Heart left ventricle (tissue), 16 donors: ENCODE data around the gene SEC61B. TPM values are rescaled to one million over a fixed set of nuclear protein-coding genes. Genes with fewer than 3 reads are reported as not detected.

Experiments used
- ATAC-seq, 4 donors: fragments of 200-7000 bp; cut with Tn5 transposase; one replicate each; pipeline ENCODE4 v1.9.1; 2020 to 2022; ENCODE audit warnings: moderate library complexity in 4 of 4, mild to moderate bottlenecking in 3 of 4, moderate number of reproducible peaks in 1 of 4
- DNase-seq, 5 donors: peaks; one replicate each; pipeline ENCODE4 v3.0.0-alpha.2; 2020
- H3K27ac ChIP-seq, 12 donors: fragments of 200-600 bp; sonication (generic) in 4 of 12; one replicate each; pipeline versions ENCODE4 v1.5.0 to v1.8.0; 2016 to 2022; ENCODE audit warnings: mild to moderate bottlenecking in 2 of 12
- H3K27me3 ChIP-seq, 9 donors: fragments of 200-600 bp; sonication (generic) in 2 of 9; one replicate each; pipeline versions ENCODE4 v1.5.1 to v1.8.0; 2016 to 2022; ENCODE audit warnings: mild to moderate bottlenecking in 3 of 9
- H3K36me3 ChIP-seq, 9 donors: fragments of 200-600 bp; sonication (generic) in 2 of 9; one replicate each; pipeline versions ENCODE4 v1.5.0 to v1.8.0; 2018 to 2022; ENCODE audit warnings: mild to moderate bottlenecking in 2 of 9
- H3K4me1 ChIP-seq, 12 donors: fragments of 200-600 bp; sonication (generic) in 4 of 12; one replicate each; pipeline versions ENCODE4 v1.5.0 to v1.8.0; 2016 to 2022; ENCODE audit warnings: mild to moderate bottlenecking in 3 of 12
- H3K4me3 ChIP-seq, 12 donors: fragments of 200-600 bp; sonication (generic) in 4 of 12; one replicate each; pipeline versions ENCODE4 v1.5.0 to v1.8.0; 2017 to 2022; ENCODE audit warnings: mild to moderate bottlenecking in 9 of 12, moderate library complexity in 4 of 12
- H3K9me3 ChIP-seq, 12 donors: fragments of 200-600 bp; sonication (generic) in 4 of 12; one replicate each; pipeline versions ENCODE4 v1.5.0 to v1.8.0; 2016 to 2022; ENCODE audit warnings: mild to moderate bottlenecking in 1 of 12
- POLR2A ChIP-seq, 2 donors: fragments of 450-650 bp; IDR thresholded peaks; one replicate each; pipeline ENCODE4 v1.6.1; 2017; ENCODE audit warnings: antibody characterized with exemption in 2 of 2, mild to moderate bottlenecking in 2 of 2, moderate library complexity in 2 of 2
- WGBS, 4 donors: extraction: QIAGEN DNeasy Blood & Tissue Kit in 2 of 4; methylation state at CpG; one replicate each; pipeline versions ENCODE4 v1.1.5 to v1.1.7; 2013 to 2018; 5-methylcytosine and 5-hydroxymethylcytosine counted together
- intact Hi-C, 10 donors: fragments of 100-400 bp; cut with DNase I; formaldehyde crosslinking; loops; one replicate each; pipeline versions ENCODE4 v1.11.1 to v1.14.2; 2022
- polyA plus RNA-seq, 2 donors: library from polyadenylated mRNA; stranded (reverse); fragments of 200-250 nt; gene quantifications; one replicate each; pipeline ENCODE4 v1.2.3, GENCODE V29; 2013
- total RNA-seq, 9 donors: library from RNA; depleted of rRNA in 2 of 9; stranded (reverse); fragments of >200 nt in 2 of 9; fragmentation: NEBNext Ultra II Directional in 3 of 9; extraction: Animal tissue kit (Norgen Biotek cat#: 25700) in 3 of 9; gene quantifications; one replicate each; pipeline versions ENCODE4 v1.1.0 to v1.2.4, GENCODE V29; 2016 to 2023
- TF ChIP-seq, protein P1 (sequence below), 12 donors: fragments of 200-600 bp; sonication (generic) in 4 of 12; IDR thresholded peaks; one replicate each; pipeline versions ENCODE4 v1.5.0 to v1.8.0; 2018 to 2022; ENCODE audit warnings: antibody characterized with exemption in 12 of 12, mild to moderate bottlenecking in 5 of 12
- donor health status: ischemic (EF 13 %, LVEDD 7.1; RV severe dilation, severe dysfunction).
- donor health status: healthy with polysubstance abuse.
- donor health status: DM: no; HTN: yes; CAD: no.
- donor health status: DM: no; HTN: no; CAD: no.
- donor health status: ischemic (EF 25% LVEDD 6.9; RV normal size, moderate dysfunction).
- donor health status: ischemic (EF 25% LVEDD 5.7; RV mildly dilated, moderate dysfunction).
- donor health status: healthy.
- donor health status: DM: yes; HTN: yes; CAD: no.
- donor health status: ischemic (EF 35%, LVEDD 5.7; RV mildly dilated, moderate dysfunction).
- donor health status: nonischemic (EF 11% LVEDD 7.7; RV severe dilation, severe dysfunction).
- donor health status: DM: yes; HTN: yes; CAD: no.
- donor health status: PGD.
- donor health status: ischemic (EF 29% LVEDD 5.4; RV normal size, mild dysfunction).
- donor health status: nonischemic (EF 23%, LVEDD 6.1; RV moderate dilation, normal function).

The SEC61B gene
- total and polyA plus RNA-seq, 11 donors, result 29.9 to 165 (median 40.6) TPM

DNA sequence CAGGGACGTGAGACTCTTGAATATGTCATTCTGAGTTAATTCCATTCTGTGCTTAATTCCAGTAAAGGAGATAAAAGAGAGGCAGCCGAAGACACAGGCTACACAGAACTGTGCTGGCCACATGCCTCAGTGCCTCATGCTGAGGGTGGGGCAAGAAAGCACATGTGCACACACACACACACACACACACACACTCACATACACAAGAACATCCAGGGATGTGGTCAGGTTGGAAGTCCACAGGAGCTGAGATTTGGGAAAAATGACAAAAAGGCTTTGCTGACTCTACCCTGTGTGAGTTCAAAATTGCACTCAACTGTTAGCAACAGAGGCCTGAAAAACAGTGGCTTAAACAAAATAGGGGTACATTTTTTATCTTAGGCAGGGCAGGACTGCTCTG is 40.9 kb upstream of the SEC61B start:
- DNase-seq (no peak), ATAC-seq (no peak)
- Histone ChIP-seq H3K9me3 (no peaks in the 10 kb centered on the region), H3K27me3 (no peaks in the 10 kb centered on the region), H3K36me3 (no peaks in the 10 kb centered on the region), H3K4me1 (peaks cover 0 to 14% (median 6%) of the 10 kb centered on the region in 12 donors), H3K27ac (no peak overlapping the region), H3K4me3 (no peak overlapping the region)
- no peak for TF ChIP-seq POLR2A (IDR thresholded peaks at IDR 0.05)
- TF ChIP-seq, protein P1, sequence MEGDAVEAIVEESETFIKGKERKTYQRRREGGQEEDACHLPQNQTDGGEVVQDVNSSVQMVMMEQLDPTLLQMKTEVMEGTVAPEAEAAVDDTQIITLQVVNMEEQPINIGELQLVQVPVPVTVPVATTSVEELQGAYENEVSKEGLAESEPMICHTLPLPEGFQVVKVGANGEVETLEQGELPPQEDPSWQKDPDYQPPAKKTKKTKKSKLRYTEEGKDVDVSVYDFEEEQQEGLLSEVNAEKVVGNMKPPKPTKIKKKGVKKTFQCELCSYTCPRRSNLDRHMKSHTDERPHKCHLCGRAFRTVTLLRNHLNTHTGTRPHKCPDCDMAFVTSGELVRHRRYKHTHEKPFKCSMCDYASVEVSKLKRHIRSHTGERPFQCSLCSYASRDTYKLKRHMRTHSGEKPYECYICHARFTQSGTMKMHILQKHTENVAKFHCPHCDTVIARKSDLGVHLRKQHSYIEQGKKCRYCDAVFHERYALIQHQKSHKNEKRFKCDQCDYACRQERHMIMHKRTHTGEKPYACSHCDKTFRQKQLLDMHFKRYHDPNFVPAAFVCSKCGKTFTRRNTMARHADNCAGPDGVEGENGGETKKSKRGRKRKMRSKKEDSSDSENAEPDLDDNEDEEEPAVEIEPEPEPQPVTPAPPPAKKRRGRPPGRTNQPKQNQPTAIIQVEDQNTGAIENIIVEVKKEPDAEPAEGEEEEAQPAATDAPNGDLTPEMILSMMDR (IDR thresholded peaks at IDR 0.05), result no peak
- intact Hi-C loops, result loop anchor here in 8 of 10 donors (5.0 to 10.0 kb wide), 9 partner anchors 84 to 1414 kb away; no protein-coding TSS in a partner anchor
- WGBS, 4 donors, result 56 to 86% (median 64%) methylated on average over 2 of the region's 2 CpGs

DNA sequence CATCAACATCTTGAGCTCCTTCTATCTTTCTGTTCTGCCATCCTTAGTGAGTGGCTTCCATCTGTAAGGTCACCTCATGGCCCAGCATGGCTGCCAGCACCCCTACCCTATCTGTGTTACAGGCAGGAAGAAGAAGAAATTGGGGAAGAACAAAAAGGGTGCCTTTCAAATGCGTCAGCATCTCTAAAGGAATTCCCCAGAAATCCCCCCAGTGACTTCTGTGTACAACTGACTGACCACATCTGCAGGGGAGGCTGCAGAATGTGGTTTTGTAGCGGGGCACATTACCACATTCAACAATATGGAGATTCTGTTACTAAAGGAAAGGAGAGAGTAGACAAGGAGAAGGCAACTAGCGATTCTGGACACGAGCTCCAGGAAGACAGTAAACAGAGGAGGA is 40.5 kb upstream of the SEC61B start:
- Histone ChIP-seq H3K9me3 (no peaks in the 10 kb centered on the region), H3K36me3 (no peaks in the 10 kb centered on the region), H3K27ac (no peak overlapping the region), H3K4me1 (peaks cover 0 to 14% (median 6%) of the 10 kb centered on the region in 12 donors), H3K4me3 (no peak overlapping the region), H3K27me3 (no peaks in the 10 kb centered on the region)
- no peak for TF ChIP-seq POLR2A (IDR thresholded peaks at IDR 0.05)
- TF ChIP-seq, protein P1 (IDR thresholded peaks at IDR 0.05), result no peak
- 79 to 88% (median 83%) methylated on average over 4 of the region's 4 CpGs for WGBS, 4 donors
- DNase-seq (no peak), ATAC-seq (no peak)
- intact Hi-C loops, result loop anchor here in 8 of 10 donors (5.0 to 10.0 kb wide), 9 partner anchors 83 to 1413 kb away; no protein-coding TSS in a partner anchor

DNA sequence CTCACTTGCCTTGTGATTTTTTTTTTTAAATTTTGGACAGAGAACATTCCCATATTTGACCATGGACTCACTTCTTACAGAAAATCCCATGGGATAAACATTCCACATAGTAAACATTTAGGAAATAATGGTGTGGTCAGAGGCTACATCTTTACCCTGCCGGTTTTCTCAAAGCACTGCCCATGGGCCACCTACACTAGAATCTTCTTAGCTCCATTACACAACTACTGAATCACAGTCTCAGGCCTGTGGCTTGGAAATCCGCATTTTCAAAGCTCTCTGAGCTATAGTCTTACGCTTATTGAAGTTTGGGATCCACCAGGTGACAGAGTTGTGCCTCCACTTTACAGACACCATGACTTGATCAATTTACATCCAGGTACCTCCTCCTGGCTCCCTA is 39.7 kb upstream of the SEC61B start:
- TF ChIP-seq, protein P1 (IDR thresholded peaks at IDR 0.05), result no peak
- no peak for TF ChIP-seq POLR2A (IDR thresholded peaks at IDR 0.05)
- Histone ChIP-seq H3K27me3 (no peaks in the 10 kb centered on the region), H3K27ac (no peak overlapping the region), H3K4me3 (no peak overlapping the region), H3K9me3 (no peaks in the 10 kb centered on the region), H3K36me3 (no peaks in the 10 kb centered on the region), H3K4me1 (peaks cover 0 to 18% (median 6%) of the 10 kb centered on the region in 12 donors)
- ATAC-seq (no peak), DNase-seq (no peak)
- 88 to 94% (median 90%) methylated on average over 3 of the region's 3 CpGs for WGBS, 4 donors
- intact Hi-C loops, result loop anchor here in 8 of 10 donors (5.0 to 10.0 kb wide), 9 partner anchors 82 to 1412 kb away; no protein-coding TSS in a partner anchor

DNA sequence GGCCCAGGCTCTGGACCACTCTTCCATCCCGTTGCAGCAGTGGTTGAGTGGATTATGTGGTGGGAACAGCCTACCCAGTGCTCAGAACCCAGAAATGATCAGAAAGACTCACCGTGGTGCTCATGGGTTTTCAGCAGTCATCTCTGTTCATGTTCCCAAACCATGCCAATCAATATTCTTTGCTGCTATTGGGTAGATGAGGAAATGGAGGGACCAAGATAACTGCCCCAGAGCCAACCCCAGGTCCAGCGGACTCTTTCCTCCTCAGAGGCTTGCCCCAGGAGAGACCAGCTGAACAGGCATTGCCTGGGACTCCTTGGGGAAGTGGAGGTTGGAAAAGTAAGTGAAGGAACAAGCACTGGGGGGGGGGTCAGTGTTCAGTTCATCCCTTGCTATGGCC is 38.5 kb upstream of the SEC61B start:
- Histone ChIP-seq H3K27ac (no peak overlapping the region), H3K27me3 (peaks cover 0 to under 1% (median 0%) of the 10 kb centered on the region in 9 donors), H3K4me1 (peaks cover 0 to 19% (median 6%) of the 10 kb centered on the region in 12 donors), H3K9me3 (no peaks in the 10 kb centered on the region), H3K36me3 (no peaks in the 10 kb centered on the region), H3K4me3 (no peak overlapping the region)
- ATAC-seq (no peak), DNase-seq (no peak)
- WGBS, 4 donors, result 84 to 97% (median 90%) methylated on average over 3 of the region's 3 CpGs
- intact Hi-C loops, result loop anchor here in 8 of 10 donors (5.0 to 10.0 kb wide), 9 partner anchors 81 to 1411 kb away; no protein-coding TSS in a partner anchor
- TF ChIP-seq POLR2A (IDR thresholded peaks at IDR 0.05), result no peak
- TF ChIP-seq, protein P1 (IDR thresholded peaks at IDR 0.05), result no peak
